Spleen (tissue), 11 donors: ENCODE results near the gene ADGRV1. TPM values are rescaled to one million over a fixed set of nuclear protein-coding genes. Genes with fewer than 3 reads are reported as not detected.

Experiments
- DNase-seq: peaks from one replicate; pipeline ENCODE4 v3.0.0-alpha.2; 2020
- H3K27ac ChIP-seq, 8 donors: fragments of 200-600 bp; sonication (generic) in 7 of 8; 1 replicate in 4 of 8; 2 replicates in 4 of 8; pipeline versions ENCODE4 v1.5.0 to v1.8.0; 2016 to 2021; ENCODE audit warnings: inconsistent platforms in 4 of 8, mild to moderate bottlenecking in 4 of 8, moderate library complexity in 1 of 8
- H3K27me3 ChIP-seq, 7 donors: fragments of 200-600 bp; sonication (generic) in 6 of 7; replicated peaks in 1 of 7; 1 replicate in 4 of 7; 2 replicates in 3 of 7; pipeline versions ENCODE4 v1.5.0 to v1.8.0; 2016 to 2021; ENCODE audit warnings: inconsistent platforms in 3 of 7, mild to moderate bottlenecking in 1 of 7
- H3K36me3 ChIP-seq, 6 donors: fragments of 200-600 bp; sonication (generic) in 5 of 6; 1 replicate in 4 of 6; 2 replicates in 2 of 6; pipeline versions ENCODE4 v1.5.0 to v1.8.0; 2016 to 2021; ENCODE audit warnings: inconsistent platforms in 2 of 6
- H3K4me1 ChIP-seq, 6 donors: fragments of 200-600 bp; sonication (generic) in 5 of 6; 1 replicate in 3 of 6; 2 replicates in 3 of 6; pipeline versions ENCODE4 v1.5.0 to v1.8.0; 2016 to 2021; ENCODE audit warnings: inconsistent platforms in 3 of 6
- H3K4me3 ChIP-seq, 8 donors: fragments of 200-600 bp; sonication (generic) in 7 of 8; 1 replicate in 4 of 8; 2 replicates in 4 of 8; pipeline versions ENCODE4 v1.5.0 to v1.8.0; 2016 to 2021; ENCODE audit warnings: inconsistent platforms in 4 of 8, mild to moderate bottlenecking in 4 of 8, moderate library complexity in 2 of 8
- H3K9me3 ChIP-seq, 8 donors: fragments of 200-600 bp; sonication (generic) in 7 of 8; 1 replicate in 4 of 8; 2 replicates in 4 of 8; pipeline versions ENCODE4 v1.5.0 to v1.8.0; 2016 to 2021; ENCODE audit warnings: inconsistent platforms in 4 of 8
- CTCF ChIP-seq, 11 experiments: fragments of 200-600 bp in 7 of 11; fragments of 450-650 bp in 4 of 11; sonication (generic) in 4 of 11; IDR thresholded peaks in 8 of 11; conservative IDR thresholded peaks in 3 of 11; 1 replicate in 7 of 11; 2 replicates in 4 of 11; pipeline versions ENCODE4 v1.4.0 to v1.8.0; 2016 to 2021; ENCODE audit warnings: antibody characterized with exemption in 11 of 11, inconsistent platforms in 4 of 11, mild to moderate bottlenecking in 1 of 11
- POLR2A ChIP-seq, 3 donors: fragments of 450-650 bp; IDR thresholded peaks; one replicate each; pipeline ENCODE4 v1.5.1; 2017; ENCODE audit warnings: antibody characterized with exemption in 3 of 3, mild to moderate bottlenecking in 1 of 3
- POLR2AphosphoS5 ChIP-seq, 3 donors: sonication (generic); formaldehyde crosslinking; IDR thresholded peaks; one replicate each; pipeline ENCODE4 v1.5.1; 2017; ENCODE audit warnings: antibody characterized with exemption in 3 of 3
- WGBS, 5 donors: extraction: QIAGEN DNeasy Blood & Tissue Kit in 3 of 5; methylation state at CpG; one replicate each; pipeline versions ENCODE4 v1.1.5 to v1.1.7; 2013 to 2018; 5-methylcytosine and 5-hydroxymethylcytosine counted together
- intact Hi-C: fragments of 100-400 bp; cut with DNase I; formaldehyde crosslinking; loops from one replicate; pipeline ENCODE4 v1.15.0; 2023; ENCODE audit warnings: low total_unique reads
- polyA plus RNA-seq, 3 donors: library from polyadenylated mRNA; stranded (reverse); fragments of 200-250 nt; gene quantifications; one replicate each; pipeline ENCODE4 v1.2.1, GENCODE V29; 2013
- total RNA-seq, 7 donors: library from RNA; depleted of rRNA in 3 of 7; stranded (reverse); fragments of >200 nt in 3 of 7; fragmentation: NEBNext Ultra II Directional in 4 of 7; extraction: Animal tissue kit (Norgen Biotek cat#: 25700) in 4 of 7; gene quantifications; one replicate each; pipeline versions ENCODE4 v1.1.0 to v1.2.1, GENCODE V29; 2016 to 2021
- donor health status: healthy with polysubstance abuse.
- donor health status: DM: no; HTN: no; CAD: no; lungs with moderate emphysema.
- donor health status: DM: no; HTN: no; CAD: no.
- donor health status: Bipolar disorder and iron deficiency.
- donor health status: healthy.
- donor health status: DM: no; HTN: no; CAD: no.
- donor health status: DM: yes; HTN: yes; CAD: no.

The ADGRV1 gene
- total and polyA plus RNA-seq, 10 donors = 0.08 to 0.69 (median 0.28) TPM; not detected in 3

DNA sequence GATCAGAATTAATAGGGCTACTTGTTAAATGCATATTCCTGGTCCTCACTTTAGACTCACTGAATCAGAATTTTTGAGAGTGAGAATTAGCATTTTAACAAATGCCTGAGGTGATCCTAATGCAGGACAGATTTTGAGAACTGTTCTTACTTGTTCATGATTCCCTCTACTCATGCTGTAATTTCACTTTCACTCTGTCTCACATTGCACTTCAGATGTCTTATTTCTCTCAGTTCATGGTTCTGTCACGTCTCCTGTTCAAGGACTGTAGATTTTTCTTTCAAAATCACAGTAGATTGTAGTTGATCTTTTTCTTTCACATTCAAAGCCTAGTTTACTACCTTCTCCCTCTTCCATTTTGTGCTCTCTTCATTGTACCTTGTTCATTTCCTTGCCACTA lies 54.3 kb downstream of the ADGRV1 start:
- no peaks in the 10 kb centered on the region for H3K4me1 ChIP-seq
- DNase-seq = no peak
- intact Hi-C loops = no loop called here
- H3K27ac ChIP-seq = no peak overlapping the region
- H3K27me3 ChIP-seq = no peaks in the 10 kb centered on the region
- TF ChIP-seq POLR2AphosphoS5 (IDR thresholded peaks at IDR 0.05) (no peak), POLR2A (IDR thresholded peaks at IDR 0.05) (no peak), CTCF (IDR thresholded peaks at IDR 0.05 in 8 of 11, conservative IDR thresholded peaks at IDR 0.05 in 3 of 11) (no peak)
- WGBS, 5 donors = 11 to 42% (median 33%) methylated on average over 1 of the region's 1 CpG
- no peaks in the 10 kb centered on the region for H3K9me3 ChIP-seq
- no peaks in the 10 kb centered on the region for H3K36me3 ChIP-seq
- no peak overlapping the region for H3K4me3 ChIP-seq

DNA sequence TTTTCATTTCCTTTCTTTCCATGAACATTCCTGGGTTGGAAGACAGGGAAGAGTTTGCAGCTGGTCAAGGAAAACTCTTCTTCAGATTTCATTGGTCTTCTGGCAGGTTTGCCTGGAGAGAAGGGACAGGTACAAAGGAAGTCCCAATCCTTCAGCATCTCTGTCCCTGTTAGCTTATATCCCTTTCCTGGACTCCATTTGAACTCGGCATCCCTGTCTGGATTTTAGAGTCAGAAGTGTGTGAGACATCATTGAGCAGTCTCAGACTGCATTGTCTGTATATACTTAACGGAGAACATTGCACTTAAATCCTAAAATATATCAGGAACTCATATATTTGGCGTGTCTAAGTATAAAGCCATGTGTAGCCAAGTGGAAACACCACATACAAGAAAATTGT lies 54.9 kb downstream of the ADGRV1 start:
- Histone ChIP-seq H3K36me3 (no peaks in the 10 kb centered on the region), H3K4me3 (no peak overlapping the region), H3K27me3 (no peaks in the 10 kb centered on the region), H3K9me3 (no peaks in the 10 kb centered on the region), H3K4me1 (no peaks in the 10 kb centered on the region), H3K27ac (no peak overlapping the region)
- WGBS, 5 donors = 77 to 90% (median 81%) methylated on average over 3 of the region's 3 CpGs
- no peak for DNase-seq
- intact Hi-C loops = no loop called here
- no peak for TF ChIP-seq POLR2AphosphoS5 (IDR thresholded peaks at IDR 0.05)
- no peak for TF ChIP-seq CTCF (IDR thresholded peaks at IDR 0.05 in 8 of 11, conservative IDR thresholded peaks at IDR 0.05 in 3 of 11)
- TF ChIP-seq POLR2A (IDR thresholded peaks at IDR 0.05) = no peak

GRCh38 chr5:90613918-90614504 lies 55.4 kb downstream of the ADGRV1 start:
- WGBS, 5 donors = 80 to 90% (median 86%) methylated on average over 6 of the region's 6 CpGs
- H3K4me1 ChIP-seq = no peaks in the 10 kb centered on the region
- no peaks in the 10 kb centered on the region for H3K36me3 ChIP-seq
- DNase-seq = no peak
- no peak for TF ChIP-seq POLR2AphosphoS5 (IDR thresholded peaks at IDR 0.05)
- no peak for TF ChIP-seq CTCF (IDR thresholded peaks at IDR 0.05 in 8 of 11, conservative IDR thresholded peaks at IDR 0.05 in 3 of 11)
- no peak for TF ChIP-seq POLR2A (IDR thresholded peaks at IDR 0.05)
- H3K9me3 ChIP-seq = no peaks in the 10 kb centered on the region
- H3K4me3 ChIP-seq = no peak overlapping the region
- H3K27me3 ChIP-seq = no peaks in the 10 kb centered on the region
- H3K27ac ChIP-seq = no peak overlapping the region
- intact Hi-C loops = no loop called here

DNA sequence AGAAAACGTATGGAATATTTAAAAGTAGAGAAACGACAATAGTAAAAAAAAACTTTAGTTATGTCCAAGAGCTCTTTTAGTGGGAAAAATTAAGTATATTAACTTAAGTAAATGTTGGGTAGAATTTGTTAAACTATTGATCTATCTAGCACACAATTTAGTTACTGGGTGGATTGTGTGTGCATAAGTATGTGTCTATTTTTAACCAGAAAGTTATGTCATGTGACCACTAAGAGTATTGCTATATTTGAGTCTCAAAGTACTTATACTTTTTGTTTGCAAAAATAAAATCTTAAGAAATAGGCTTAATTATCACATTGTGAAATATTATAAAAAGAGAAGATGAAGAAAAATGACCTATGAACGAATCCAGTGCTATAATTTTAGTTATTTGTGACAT lies 56.8 kb downstream of the ADGRV1 start:
- no peak for TF ChIP-seq CTCF (IDR thresholded peaks at IDR 0.05 in 8 of 11, conservative IDR thresholded peaks at IDR 0.05 in 3 of 11)
- TF ChIP-seq POLR2A (IDR thresholded peaks at IDR 0.05) = no peak
- no peak for TF ChIP-seq POLR2AphosphoS5 (IDR thresholded peaks at IDR 0.05)
- intact Hi-C loops = no loop called here
- WGBS, 5 donors = 79 to 91% (median 80%) methylated on average over 3 of the region's 3 CpGs
- H3K9me3 ChIP-seq = no peaks in the 10 kb centered on the region
- H3K27me3 ChIP-seq = no peaks in the 10 kb centered on the region
- no peak overlapping the region for H3K4me3 ChIP-seq
- DNase-seq = no peak
- no peaks in the 10 kb centered on the region for H3K4me1 ChIP-seq
- H3K27ac ChIP-seq = no peak overlapping the region
- no peaks in the 10 kb centered on the region for H3K36me3 ChIP-seq
